Endothelial cell of umbilical vein (primary cell): Measurements from ENCODE around the gene DBT. TPM values are rescaled to one million over a fixed set of nuclear protein-coding genes. Genes with fewer than 3 reads are reported as not detected.

ENCODE experiments used
- BruUV-seq: library from RNA; stranded (reverse); fragments of 400-500 nt; replicated peaks from 2 replicates; lab custom pipeline; 2021; lab: Mats Ljungman, UMichigan
- CTCF ChIA-PET: fragments of 300-600, 350-600 bp; sonication (Branson Sonifier 250); formaldehyde crosslinking; loops from one replicate; lab custom pipeline; 2021; ENCODE audit warnings: antibody characterized with exemption, inconsistent platforms; lab: Charles Lee
- POLR2A ChIA-PET: fragments of 300-600, 350-600 bp; sonication (Branson Sonifier 250); formaldehyde crosslinking; loops from one replicate; lab custom pipeline; 2021; ENCODE audit warnings: antibody characterized with exemption, inconsistent platforms; lab: Charles Lee
- DNase-seq: peaks from one replicate; pipeline ENCODE4 v3.0.0-alpha.2; 2011; ENCODE audit warnings: low read depth, low spot score
- FAIRE-seq: peaks from 2 replicates; lab custom pipeline; 2011; peaks lifted over from hg19 to GRCh38; lab: Jason Lieb, UNC
- H2AFZ ChIP-seq: 2 replicates; pipeline ENCODE4 v1.6.0; 2012; ENCODE audit warnings: low read depth, low read length, control low read depth, inconsistent platforms
- H3K27ac ChIP-seq: 2 replicates; pipeline ENCODE4 v1.5.1; 2011; ENCODE audit warnings: low read depth, mild to moderate bottlenecking, control low read depth, low read length, moderate library complexity; ENCODE audit not compliant: insufficient read depth
- H3K27me3 ChIP-seq, 2 experiments: 2 replicates each; pipeline versions ENCODE4 v1.6.0 to v1.6.1; 2011; ENCODE audit warnings: low read length in 2 of 2, mixed read lengths in 1 of 2; ENCODE audit not compliant: control insufficient read depth in 2 of 2, insufficient read depth in 2 of 2
- H3K36me3 ChIP-seq, 2 experiments: 2 replicates in 1 of 2; 3 replicates in 1 of 2; pipeline ENCODE4 v1.5.1; 2011; ENCODE audit warnings: low read length in 2 of 2, mild to moderate bottlenecking in 1 of 2, moderate library complexity in 1 of 2; ENCODE audit not compliant: control insufficient read depth in 2 of 2, insufficient read depth in 2 of 2; ENCODE audit errors: extremely low read depth in 1 of 2
- H3K4me1 ChIP-seq: 3 replicates; pipeline ENCODE4 v1.5.1; 2011; ENCODE audit warnings: mild to moderate bottlenecking, low read length; ENCODE audit not compliant: control insufficient read depth, insufficient read depth; ENCODE audit errors: extremely low read depth
- H3K4me2 ChIP-seq: 2 replicates; pipeline ENCODE4 v1.6.1; 2011; ENCODE audit warnings: low read length, control low read depth, mixed read lengths; ENCODE audit not compliant: insufficient read depth
- H3K4me3 ChIP-seq, 3 experiments: fragments of 200-600 bp in 1 of 3; sonication (generic), shearing (Covaris generic) in 1 of 3; replicated peaks in 1 of 3; 2 replicates each; pipeline ENCODE4 v1.5.1; 2011 to 2016; ENCODE audit warnings: control low read depth in 3 of 3, low read length in 3 of 3, mild to moderate bottlenecking in 2 of 3, inconsistent platforms in 1 of 3, low read depth in 1 of 3, moderate library complexity in 1 of 3; ENCODE audit not compliant: insufficient read depth in 1 of 3
- H3K79me2 ChIP-seq: 2 replicates; pipeline ENCODE4 v1.6.0; 2012; ENCODE audit warnings: low read length, inconsistent platforms; ENCODE audit not compliant: control insufficient read depth, insufficient read depth
- H3K9ac ChIP-seq: replicated peaks from 2 replicates; pipeline ENCODE3; 2011; ENCODE audit warnings: low read length, control low read depth; ENCODE audit not compliant: insufficient read depth; ENCODE audit errors: extremely low read depth
- H3K9me1 ChIP-seq: replicated peaks from 3 replicates; pipeline ENCODE4 v1.6.0; 2011; ENCODE audit warnings: mild to moderate bottlenecking, low read length; ENCODE audit not compliant: control insufficient read depth, insufficient read depth; ENCODE audit errors: extremely low read depth
- H3K9me3 ChIP-seq: replicated peaks from 2 replicates; pipeline ENCODE4 v1.5.1; 2012; ENCODE audit warnings: low read length, inconsistent platforms; ENCODE audit not compliant: control insufficient read depth, insufficient read depth
- H4K20me1 ChIP-seq: replicated peaks from 2 replicates; pipeline ENCODE3; 2011; ENCODE audit warnings: mild to moderate bottlenecking, low read length; ENCODE audit not compliant: control insufficient read depth, insufficient read depth; ENCODE audit errors: extremely low read depth
- EZH2 ChIP-seq: IDR thresholded peaks from 2 replicates; pipeline ENCODE4 v1.6.1; 2012; ENCODE audit warnings: borderline replicate concordance, low read depth, mild to moderate bottlenecking, moderate library complexity, low read length, inconsistent platforms; ENCODE audit not compliant: severe bottlenecking
- FOS ChIP-seq: IDR thresholded peaks from 2 replicates; pipeline ENCODE4 v1.6.1; 2011; ENCODE audit warnings: mild to moderate bottlenecking, low read length, moderate library complexity, borderline replicate concordance; ENCODE audit not compliant: insufficient read depth
- GATA2 ChIP-seq: IDR thresholded peaks from 2 replicates; pipeline ENCODE4 v1.7.0; 2011; ENCODE audit warnings: low read depth, mild to moderate bottlenecking, moderate library complexity, mixed read lengths, low read length; ENCODE audit not compliant: insufficient read length, insufficient read depth
- JUN ChIP-seq: IDR thresholded peaks from 2 replicates; pipeline ENCODE4 v1.6.1; 2011; ENCODE audit warnings: borderline replicate concordance, low read depth; ENCODE audit not compliant: insufficient read length, insufficient read depth
- MYC ChIP-seq: IDR thresholded peaks from one replicate; pipeline ENCODE4 v1.6.1; 2011; ENCODE audit warnings: mild to moderate bottlenecking, low read depth, low read length
- POLR2A ChIP-seq: IDR thresholded peaks from 2 replicates; pipeline ENCODE4 v1.6.1; 2012; ENCODE audit warnings: low read depth, mild to moderate bottlenecking, control low read depth, low read length
- POLR2AphosphoS5 ChIP-seq: IDR thresholded peaks from 2 replicates; pipeline ENCODE4 v1.6.1; 2012; ENCODE audit warnings: low read depth, mild to moderate bottlenecking, control low read depth, low read length, moderate library complexity; ENCODE audit not compliant: insufficient read depth
- dilution Hi-C: fragments of 300-500 bp; cut with MboI; formaldehyde crosslinking; loops from one replicate; pipeline ENCODE4 v1.15.0; 2019; ENCODE audit warnings: low sequenced_read_pairs; ENCODE audit not compliant: extremely low pct_ligation_motif_present
- intact Hi-C: fragments of 100-400 bp; cut with micrococcal nuclease; formaldehyde crosslinking; loops from one replicate; pipeline ENCODE4 v1.10.0; 2022
- polyA plus RNA-seq, 4 experiments: library from polyadenylated mRNA; depleted of rRNA in 3 of 4; stranded (reverse) in 3 of 4; unstranded in 1 of 4; fragments of >200 nt; gene quantifications; 2 replicates each; pipeline versions ENCODE4 v1.2.1 to v1.2.3, GENCODE V29; 2011 to 2012; ENCODE audit warnings: missing spikeins in 1 of 4
- total RNA-seq: library from RNA; stranded (reverse); gene quantifications from 2 replicates; pipeline ENCODE4 v1.2.3, GENCODE V29; 2021
- TF ChIP-seq, protein P1 (sequence below), 2 donors: IDR thresholded peaks; 1 replicate in 1 of 2; 2 replicates in 1 of 2; pipeline ENCODE4 v1.5.1; 2011; ENCODE audit warnings: low read length in 2 of 2, mild to moderate bottlenecking in 2 of 2, moderate library complexity in 2 of 2, control low read depth in 1 of 2, inconsistent platforms in 1 of 2, low read depth in 1 of 2; ENCODE audit not compliant: insufficient read depth in 1 of 2; ENCODE audit errors: extremely low read depth in 1 of 2
- TF ChIP-seq, protein P2 (sequence below): IDR thresholded peaks from 2 replicates; pipeline ENCODE4 v1.6.1; 2011; ENCODE audit not compliant: insufficient read depth, insufficient read length

Gene DBT
- total and polyA plus RNA-seq, 2 donors (not counting 3 experiments of a cell fraction or from before 2014, with no cell fraction given): 1.6 to 7.9 TPM

DNA sequence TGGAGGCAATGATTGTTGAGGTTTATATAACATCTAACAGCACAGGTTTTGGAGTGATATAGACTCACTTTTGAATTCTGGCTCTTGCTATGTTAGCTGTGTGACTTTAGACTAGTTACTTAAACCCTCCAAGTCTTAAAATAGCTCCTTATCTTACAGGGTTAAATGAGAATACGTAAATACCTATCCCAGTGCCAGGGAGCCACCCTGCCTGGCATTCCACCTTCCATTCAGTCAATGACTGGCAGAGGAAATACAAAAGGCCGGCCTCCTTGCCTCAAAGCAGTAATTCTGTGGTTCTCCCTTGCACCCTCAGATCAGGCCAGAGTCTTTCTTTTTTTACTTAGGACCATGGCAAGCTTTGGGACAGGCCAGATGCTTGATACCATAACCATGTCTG is 31.8 kb downstream of the DBT start:
- Histone ChIP-seq H3K9ac (no peak overlapping the region), H2AFZ (no peak overlapping the region), H3K4me2 (no peak overlapping the region), H3K4me1 (no peaks in the 10 kb centered on the region), H3K27ac (no peak overlapping the region), H3K36me3 (peaks cover 4 to 7% of the 10 kb centered on the region in 2 experiments), H3K27me3 (no peaks in the 10 kb centered on the region), H3K79me2 (no peaks in the 10 kb centered on the region), H3K9me3 (no peaks in the 10 kb centered on the region), H3K9me1 (no peaks in the 10 kb centered on the region), H4K20me1 (no peaks in the 10 kb centered on the region), H3K4me3 (no peak overlapping the region)
- FAIRE-seq: no peak
- intact Hi-C loops (no loop called here), dilution Hi-C loops (no loop called here)
- no peak for DNase-seq
- CTCF ChIA-PET: no interaction called here
- BruUV-seq: no TSS peak
- TF ChIP-seq JUN: no peak
- TF ChIP-seq POLR2AphosphoS5: no peak
- TF ChIP-seq, protein P1, sequence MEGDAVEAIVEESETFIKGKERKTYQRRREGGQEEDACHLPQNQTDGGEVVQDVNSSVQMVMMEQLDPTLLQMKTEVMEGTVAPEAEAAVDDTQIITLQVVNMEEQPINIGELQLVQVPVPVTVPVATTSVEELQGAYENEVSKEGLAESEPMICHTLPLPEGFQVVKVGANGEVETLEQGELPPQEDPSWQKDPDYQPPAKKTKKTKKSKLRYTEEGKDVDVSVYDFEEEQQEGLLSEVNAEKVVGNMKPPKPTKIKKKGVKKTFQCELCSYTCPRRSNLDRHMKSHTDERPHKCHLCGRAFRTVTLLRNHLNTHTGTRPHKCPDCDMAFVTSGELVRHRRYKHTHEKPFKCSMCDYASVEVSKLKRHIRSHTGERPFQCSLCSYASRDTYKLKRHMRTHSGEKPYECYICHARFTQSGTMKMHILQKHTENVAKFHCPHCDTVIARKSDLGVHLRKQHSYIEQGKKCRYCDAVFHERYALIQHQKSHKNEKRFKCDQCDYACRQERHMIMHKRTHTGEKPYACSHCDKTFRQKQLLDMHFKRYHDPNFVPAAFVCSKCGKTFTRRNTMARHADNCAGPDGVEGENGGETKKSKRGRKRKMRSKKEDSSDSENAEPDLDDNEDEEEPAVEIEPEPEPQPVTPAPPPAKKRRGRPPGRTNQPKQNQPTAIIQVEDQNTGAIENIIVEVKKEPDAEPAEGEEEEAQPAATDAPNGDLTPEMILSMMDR (IDR thresholded peaks at IDR 0.05; ENCODE audit: extremely low read depth in 1 of 2, insufficient read depth in 1 of 2, low read depth in 1 of 2, low read length in 2 of 2): no peak
- no peak for TF ChIP-seq FOS
- no peak for TF ChIP-seq GATA2
- TF ChIP-seq, protein P2, sequence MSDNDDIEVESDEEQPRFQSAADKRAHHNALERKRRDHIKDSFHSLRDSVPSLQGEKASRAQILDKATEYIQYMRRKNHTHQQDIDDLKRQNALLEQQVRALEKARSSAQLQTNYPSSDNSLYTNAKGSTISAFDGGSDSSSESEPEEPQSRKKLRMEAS: no peak
- no peak for TF ChIP-seq EZH2
- no peak for TF ChIP-seq MYC
- no peak for TF ChIP-seq POLR2A
- POLR2A ChIA-PET: no interaction called here
